Measurements from ENCODE around the gene SRPK3. TPM values are rescaled to one million over a fixed set of nuclear protein-coding genes. Genes with fewer than 3 reads are reported as not detected.
A peak's percentile ranks its signal among the peaks of the same experiment; 100 is the strongest.

SRPK3 gene
- total RNA-seq, 3 donors from 2014 or later: 0.55 to 4.6 (median 1.0) TPM

- Histone ChIP-seq H3K36me3 (ENCODE audit: low read depth) (no peaks in the 10 kb centered on the region), H3K4me3 (no peak overlapping the region), H3K4me1 (ENCODE audit: low read depth) (no peaks in the 10 kb centered on the region), H3K9me3 (no peaks in the 10 kb centered on the region)
- peak in 1 of 3 donors; percentile 46 for DNase-seq
- intact Hi-C loops (cut with DNase I, micrococcal nuclease): no loop called here
- ATAC-seq: no peak
- TF ChIP-seq CTCF (IDR thresholded peaks at IDR 0.05): no peak
Measured at GRCh38 chrX:153778181-153778580, 2.7 kb upstream of the SRPK3 start.

GRCh38 chrX:153778684-153779101, 2.1 kb upstream of the SRPK3 start:
- H3K9me3 ChIP-seq: no peaks in the 10 kb centered on the region
- intact Hi-C loops (cut with DNase I, micrococcal nuclease): no loop called here
- no peaks in the 10 kb centered on the region for H3K36me3 ChIP-seq (ENCODE audit: low read depth)
- no peaks in the 10 kb centered on the region for H3K4me1 ChIP-seq (ENCODE audit: low read depth)
- no peak for TF ChIP-seq CTCF (IDR thresholded peaks at IDR 0.05)
- no peak for DNase-seq
- ATAC-seq: no peak
- no peak overlapping the region for H3K4me3 ChIP-seq

- no peak for DNase-seq
- TF ChIP-seq CTCF (IDR thresholded peaks at IDR 0.05): no peak
- Histone ChIP-seq H3K36me3 (ENCODE audit: low read depth) (no peaks in the 10 kb centered on the region), H3K4me1 (ENCODE audit: low read depth) (no peaks in the 10 kb centered on the region), H3K9me3 (no peaks in the 10 kb centered on the region), H3K4me3 (no peak overlapping the region)
- no peak for ATAC-seq
- intact Hi-C loops (cut with DNase I, micrococcal nuclease): no loop called here
Measured at GRCh38 chrX:153779891-153780677, 757 bp upstream of the SRPK3 start.

GRCh38 chrX:153781428-153782047, 697 bp downstream of the SRPK3 start:
- no peak for TF ChIP-seq CTCF (IDR thresholded peaks at IDR 0.05)
- Histone ChIP-seq H3K36me3 (ENCODE audit: low read depth) (no peaks in the 10 kb centered on the region), H3K4me3 (no peak overlapping the region), H3K4me1 (ENCODE audit: low read depth) (no peaks in the 10 kb centered on the region), H3K9me3 (no peaks in the 10 kb centered on the region)
- ATAC-seq (peak; percentile 49), DNase-seq (peak in 1 of 3 donors; percentile 50)
- intact Hi-C loops (cut with DNase I, micrococcal nuclease): no loop called here

- ATAC-seq: peak; percentile 36
- Histone ChIP-seq H3K36me3 (ENCODE audit: low read depth) (no peaks in the 10 kb centered on the region), H3K4me1 (ENCODE audit: low read depth) (no peaks in the 10 kb centered on the region), H3K9me3 (no peaks in the 10 kb centered on the region), H3K4me3 (no peak overlapping the region)
- intact Hi-C loops (cut with DNase I, micrococcal nuclease): no loop called here
- no peak for TF ChIP-seq CTCF (IDR thresholded peaks at IDR 0.05)
- DNase-seq: no peak
Measured at GRCh38 chrX:153782313-153782712, 1.5 kb downstream of the SRPK3 start.

Data from mucosa of descending colon (tissue), 3 donors.